Hippocampal formation (tissue), 2 donors: ENCODE measurements around the gene PPP1R12A.
A peak's percentile ranks its signal among the peaks of the same experiment; 100 is the strongest.

Source experiments
- DNase-seq, 2 donors: peaks; one replicate each; lab custom pipeline; 2025; lab: John Stamatoyannopoulos, UW

The PPP1R12A gene

GRCh38 chr12:79935624-79936345 is 888 bp upstream of the PPP1R12A start:
- no peak for DNase-seq

GRCh38 chr12:79934281-79935020 is 446 bp downstream of the PPP1R12A start:
- peak in 1 of 2 donors; percentile 56 for DNase-seq

- peak; percentile 32 to 33 for DNase-seq
Observed at GRCh38 chr12:79933532-79934264, 1.2 kb downstream of the PPP1R12A start.

- no peak for DNase-seq
Observed at GRCh38 chr12:79933043-79933442, 1.9 kb downstream of the PPP1R12A start.

- no peak for DNase-seq
Observed at GRCh38 chr12:79932357-79932756, 2.5 kb downstream of the PPP1R12A start.

- DNase-seq = no peak
Observed at GRCh38 chr12:79929065-79929464, 5.8 kb downstream of the PPP1R12A start.

GRCh38 chr12:79927772-79928474 is 7.0 kb downstream of the PPP1R12A start:
- no peak for DNase-seq

- DNase-seq = no peak
Observed at GRCh38 chr12:79926951-79927350, 7.9 kb downstream of the PPP1R12A start.

GRCh38 chr12:79925492-79925891 is 9.4 kb downstream of the PPP1R12A start:
- no peak for DNase-seq

GRCh38 chr12:79921786-79922185 is 13.1 kb downstream of the PPP1R12A start:
- DNase-seq = no peak

GRCh38 chr12:79920421-79921238 is 14.3 kb downstream of the PPP1R12A start:
- no peak for DNase-seq

GRCh38 chr12:79919762-79920161 is 15.1 kb downstream of the PPP1R12A start:
- no peak for DNase-seq

GRCh38 chr12:79916826-79917225 is 18.1 kb downstream of the PPP1R12A start:
- no peak for DNase-seq

GRCh38 chr12:79911889-79912656 is 22.8 kb downstream of the PPP1R12A start:
- DNase-seq = no peak

- no peak for DNase-seq
Observed at GRCh38 chr12:79908366-79908765, 26.5 kb downstream of the PPP1R12A start.

GRCh38 chr12:79901506-79901905 is 33.4 kb downstream of the PPP1R12A start:
- DNase-seq = no peak

GRCh38 chr12:79900951-79901350 is 33.9 kb downstream of the PPP1R12A start:
- no peak for DNase-seq

GRCh38 chr12:79900199-79900598 is 34.7 kb downstream of the PPP1R12A start:
- no peak for DNase-seq

- no peak for DNase-seq
Observed at GRCh38 chr12:79897617-79898016, 37.3 kb downstream of the PPP1R12A start.

GRCh38 chr12:79895804-79896203 is 39.1 kb downstream of the PPP1R12A start:
- no peak for DNase-seq
